ENCODE results near the gene EYS. TPM values are rescaled to one million over a fixed set of nuclear protein-coding genes. Genes with fewer than 3 reads are reported as not detected.

Gene EYS
- total and polyA plus RNA-seq, 2 of the 8 experiments (the other 6 are each of a cell fraction or from before 2014, with no cell fraction given): 0.05 to 0.13 TPM

DNA sequence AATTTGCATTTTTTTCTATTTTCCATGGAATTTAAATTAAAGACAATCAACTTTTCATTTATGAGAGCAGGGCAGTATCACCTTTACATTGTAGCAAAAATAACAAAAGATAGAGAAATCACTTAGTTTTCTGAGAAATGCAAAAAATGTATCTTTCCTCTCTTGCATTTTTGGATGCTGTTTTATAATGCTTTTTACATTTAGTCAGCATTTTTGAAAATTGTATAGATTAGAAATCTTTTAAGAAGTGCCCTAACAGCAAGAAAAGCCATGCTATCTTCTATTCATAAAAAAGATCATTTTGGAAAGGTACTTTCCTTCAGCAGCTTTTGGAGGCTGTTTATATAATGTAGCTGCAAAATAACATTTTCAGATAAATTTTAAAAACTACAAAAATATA lies 421.8 kb downstream of the EYS start (continued):
- TF ChIP-seq ASH2L (IDR thresholded peaks at IDR 0.05; ENCODE audit: low read length) (no peak), JUND (IDR thresholded peaks at IDR 0.05; ENCODE audit: low read length) (no peak), RBBP5 (IDR thresholded peaks at IDR 0.05; ENCODE audit: borderline replicate concordance, low read depth, low read length) (no peak), KDM1A (IDR thresholded peaks at IDR 0.05; ENCODE audit: borderline replicate concordance, low read length) (no peak), SIRT6 (IDR thresholded peaks at IDR 0.05; ENCODE audit: low read length) (no peak)
- TF ChIP-seq, protein P1, sequence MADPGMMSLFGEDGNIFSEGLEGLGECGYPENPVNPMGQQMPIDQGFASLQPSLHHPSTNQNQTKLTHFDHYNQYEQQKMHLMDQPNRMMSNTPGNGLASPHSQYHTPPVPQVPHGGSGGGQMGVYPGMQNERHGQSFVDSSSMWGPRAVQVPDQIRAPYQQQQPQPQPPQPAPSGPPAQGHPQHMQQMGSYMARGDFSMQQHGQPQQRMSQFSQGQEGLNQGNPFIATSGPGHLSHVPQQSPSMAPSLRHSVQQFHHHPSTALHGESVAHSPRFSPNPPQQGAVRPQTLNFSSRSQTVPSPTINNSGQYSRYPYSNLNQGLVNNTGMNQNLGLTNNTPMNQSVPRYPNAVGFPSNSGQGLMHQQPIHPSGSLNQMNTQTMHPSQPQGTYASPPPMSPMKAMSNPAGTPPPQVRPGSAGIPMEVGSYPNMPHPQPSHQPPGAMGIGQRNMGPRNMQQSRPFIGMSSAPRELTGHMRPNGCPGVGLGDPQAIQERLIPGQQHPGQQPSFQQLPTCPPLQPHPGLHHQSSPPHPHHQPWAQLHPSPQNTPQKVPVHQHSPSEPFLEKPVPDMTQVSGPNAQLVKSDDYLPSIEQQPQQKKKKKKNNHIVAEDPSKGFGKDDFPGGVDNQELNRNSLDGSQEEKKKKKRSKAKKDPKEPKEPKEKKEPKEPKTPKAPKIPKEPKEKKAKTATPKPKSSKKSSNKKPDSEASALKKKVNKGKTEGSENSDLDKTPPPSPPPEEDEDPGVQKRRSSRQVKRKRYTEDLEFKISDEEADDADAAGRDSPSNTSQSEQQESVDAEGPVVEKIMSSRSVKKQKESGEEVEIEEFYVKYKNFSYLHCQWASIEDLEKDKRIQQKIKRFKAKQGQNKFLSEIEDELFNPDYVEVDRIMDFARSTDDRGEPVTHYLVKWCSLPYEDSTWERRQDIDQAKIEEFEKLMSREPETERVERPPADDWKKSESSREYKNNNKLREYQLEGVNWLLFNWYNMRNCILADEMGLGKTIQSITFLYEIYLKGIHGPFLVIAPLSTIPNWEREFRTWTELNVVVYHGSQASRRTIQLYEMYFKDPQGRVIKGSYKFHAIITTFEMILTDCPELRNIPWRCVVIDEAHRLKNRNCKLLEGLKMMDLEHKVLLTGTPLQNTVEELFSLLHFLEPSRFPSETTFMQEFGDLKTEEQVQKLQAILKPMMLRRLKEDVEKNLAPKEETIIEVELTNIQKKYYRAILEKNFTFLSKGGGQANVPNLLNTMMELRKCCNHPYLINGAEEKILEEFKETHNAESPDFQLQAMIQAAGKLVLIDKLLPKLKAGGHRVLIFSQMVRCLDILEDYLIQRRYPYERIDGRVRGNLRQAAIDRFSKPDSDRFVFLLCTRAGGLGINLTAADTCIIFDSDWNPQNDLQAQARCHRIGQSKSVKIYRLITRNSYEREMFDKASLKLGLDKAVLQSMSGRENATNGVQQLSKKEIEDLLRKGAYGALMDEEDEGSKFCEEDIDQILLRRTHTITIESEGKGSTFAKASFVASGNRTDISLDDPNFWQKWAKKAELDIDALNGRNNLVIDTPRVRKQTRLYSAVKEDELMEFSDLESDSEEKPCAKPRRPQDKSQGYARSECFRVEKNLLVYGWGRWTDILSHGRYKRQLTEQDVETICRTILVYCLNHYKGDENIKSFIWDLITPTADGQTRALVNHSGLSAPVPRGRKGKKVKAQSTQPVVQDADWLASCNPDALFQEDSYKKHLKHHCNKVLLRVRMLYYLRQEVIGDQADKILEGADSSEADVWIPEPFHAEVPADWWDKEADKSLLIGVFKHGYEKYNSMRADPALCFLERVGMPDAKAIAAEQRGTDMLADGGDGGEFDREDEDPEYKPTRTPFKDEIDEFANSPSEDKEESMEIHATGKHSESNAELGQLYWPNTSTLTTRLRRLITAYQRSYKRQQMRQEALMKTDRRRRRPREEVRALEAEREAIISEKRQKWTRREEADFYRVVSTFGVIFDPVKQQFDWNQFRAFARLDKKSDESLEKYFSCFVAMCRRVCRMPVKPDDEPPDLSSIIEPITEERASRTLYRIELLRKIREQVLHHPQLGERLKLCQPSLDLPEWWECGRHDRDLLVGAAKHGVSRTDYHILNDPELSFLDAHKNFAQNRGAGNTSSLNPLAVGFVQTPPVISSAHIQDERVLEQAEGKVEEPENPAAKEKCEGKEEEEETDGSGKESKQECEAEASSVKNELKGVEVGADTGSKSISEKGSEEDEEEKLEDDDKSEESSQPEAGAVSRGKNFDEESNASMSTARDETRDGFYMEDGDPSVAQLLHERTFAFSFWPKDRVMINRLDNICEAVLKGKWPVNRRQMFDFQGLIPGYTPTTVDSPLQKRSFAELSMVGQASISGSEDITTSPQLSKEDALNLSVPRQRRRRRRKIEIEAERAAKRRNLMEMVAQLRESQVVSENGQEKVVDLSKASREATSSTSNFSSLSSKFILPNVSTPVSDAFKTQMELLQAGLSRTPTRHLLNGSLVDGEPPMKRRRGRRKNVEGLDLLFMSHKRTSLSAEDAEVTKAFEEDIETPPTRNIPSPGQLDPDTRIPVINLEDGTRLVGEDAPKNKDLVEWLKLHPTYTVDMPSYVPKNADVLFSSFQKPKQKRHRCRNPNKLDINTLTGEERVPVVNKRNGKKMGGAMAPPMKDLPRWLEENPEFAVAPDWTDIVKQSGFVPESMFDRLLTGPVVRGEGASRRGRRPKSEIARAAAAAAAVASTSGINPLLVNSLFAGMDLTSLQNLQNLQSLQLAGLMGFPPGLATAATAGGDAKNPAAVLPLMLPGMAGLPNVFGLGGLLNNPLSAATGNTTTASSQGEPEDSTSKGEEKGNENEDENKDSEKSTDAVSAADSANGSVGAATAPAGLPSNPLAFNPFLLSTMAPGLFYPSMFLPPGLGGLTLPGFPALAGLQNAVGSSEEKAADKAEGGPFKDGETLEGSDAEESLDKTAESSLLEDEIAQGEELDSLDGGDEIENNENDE (IDR thresholded peaks at IDR 0.05; ENCODE audit: insufficient replicate concordance, low read length): no peak

All from H1 (cell line).